Measurements from ENCODE around the gene GALNT10. TPM values are rescaled to one million over a fixed set of nuclear protein-coding genes. Genes with fewer than 3 reads are reported as not detected.

The GALNT10 gene
- total and polyA plus RNA-seq, 2 of the 8 experiments (the other 6 are each of a cell fraction or from before 2014, with no cell fraction given) = 4.6 to 15.5 TPM

DNA sequence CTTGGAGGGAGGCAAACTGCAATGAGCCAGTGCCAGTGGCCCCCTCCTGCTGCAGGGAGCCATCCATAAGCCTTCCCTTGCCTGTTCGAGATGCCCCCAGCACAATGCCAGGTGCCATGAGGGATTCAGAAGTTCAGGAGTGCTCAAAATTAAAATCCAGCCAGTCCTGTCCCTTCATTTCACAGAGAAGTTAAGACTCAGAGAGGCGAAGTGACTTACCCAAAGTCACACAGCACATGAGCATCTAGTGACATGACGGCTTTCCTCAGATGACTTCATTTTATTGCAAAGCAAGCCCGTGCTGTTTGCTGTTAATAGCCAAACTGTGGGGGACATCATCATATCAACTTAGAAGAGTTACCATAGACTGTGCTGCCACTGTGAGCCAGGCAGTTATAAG, 185.9 kb downstream of the GALNT10 start:
- Histone ChIP-seq H3K18ac (ENCODE audit: extremely low read depth, low read length) (no peak overlapping the region), H2BK5ac (ENCODE audit: low read depth, low read length) (no peak overlapping the region), H2BK12ac (ENCODE audit: low read depth, low read length) (no peak overlapping the region), H3K23ac (ENCODE audit: insufficient read length) (no peak overlapping the region), H3K79me1 (ENCODE audit: low read depth, low read length) (no peaks in the 10 kb centered on the region), H2BK15ac (ENCODE audit: low read length) (no peak overlapping the region), H3K23me2 (ENCODE audit: low read depth, low read length) (no peaks in the 10 kb centered on the region), H4K91ac (replicated peaks; ENCODE audit: insufficient read length, low read length) (no peak overlapping the region), H3K4me3 (ENCODE audit: extremely low read depth in 1 of 4, insufficient read depth in 2 of 4, low read depth in 3 of 4, low read length in 4 of 4) (no peak overlapping the region), H3K4ac (replicated peaks; ENCODE audit: insufficient read length, low read depth, low read length) (no peak overlapping the region), H3K36me3 (ENCODE audit: control insufficient read depth in 2 of 4, insufficient read depth in 4 of 4, low read length in 3 of 4) (no peaks in the 10 kb centered on the region), H3K9ac (replicated peaks in 1 of 4; ENCODE audit: extremely low read depth in 1 of 4, low read depth in 3 of 4, low read length in 3 of 4) (no peak overlapping the region), H3K14ac (ENCODE audit: insufficient read length) (no peak overlapping the region), H3K79me2 (ENCODE audit: control insufficient read depth in 1 of 2, insufficient read depth in 2 of 2, low read length in 2 of 2) (no peaks in the 10 kb centered on the region), H3K4me2 (ENCODE audit: insufficient read depth in 1 of 2, low read depth in 2 of 2, low read length in 2 of 2) (no peak overlapping the region), H3K9me3 (ENCODE audit: insufficient read depth in 2 of 2, low read depth in 1 of 2, low read length in 1 of 2) (no peaks in the 10 kb centered on the region), H4K20me1 (replicated peaks in 1 of 2; ENCODE audit: control insufficient read depth in 1 of 2, insufficient read depth in 2 of 2, low read length in 2 of 2) (no peaks in the 10 kb centered on the region), H4K8ac (ENCODE audit: extremely low read depth, insufficient read depth, low read length) (no peak overlapping the region), H2AK5ac (ENCODE audit: low read depth, low read length) (no peak overlapping the region), H3K27me3 (replicated peaks in 1 of 4; ENCODE audit: control insufficient read depth in 3 of 4, extremely low read depth in 1 of 4, insufficient read depth in 3 of 4, low read length in 3 of 4) (no peaks in the 10 kb centered on the region), H3K27ac (ENCODE audit: low read depth, low read length) (no peak overlapping the region), H2BK120ac (replicated peaks; ENCODE audit: low read depth, low read length) (no peak overlapping the region), H3K4me1 (replicated peaks in 1 of 4; ENCODE audit: control insufficient read depth in 3 of 4, insufficient read depth in 4 of 4, low read length in 3 of 4) (no peaks in the 10 kb centered on the region), H2AFZ (ENCODE audit: low read length) (no peak overlapping the region), H2BK20ac (ENCODE audit: low read length) (no peak overlapping the region), H4K5ac (ENCODE audit: insufficient read length, low read depth, low read length) (no peak overlapping the region), H3K56ac (replicated peaks; ENCODE audit: insufficient read length, low read depth, low read length) (no peak overlapping the region)
- ChIA-PET CTCF (ENCODE audit: partially characterized antibody) (no interaction called here), POLR2A (ENCODE audit: partially characterized antibody) (no interaction called here)
- DNase-seq (ENCODE audit: low read depth in 1 of 2, low spot score in 2 of 2) = no peak
- no peak for FAIRE-seq
- 89% methylated on average over 4 of the region's 4 CpGs; no CpG with 5 or more reads in 1 of the 2 experiments for WGBS, 2 experiments (ENCODE audit: extremely low coverage in 1 of 2, insufficient coverage in 1 of 2, insufficient read length in 1 of 2, insufficient replicate concordance in 2 of 2, low coverage in 1 of 2, low lambda C conversion rate in 2 of 2, missing lambda C conversion rate in 1 of 2)
- TF ChIP-seq, protein P1, sequence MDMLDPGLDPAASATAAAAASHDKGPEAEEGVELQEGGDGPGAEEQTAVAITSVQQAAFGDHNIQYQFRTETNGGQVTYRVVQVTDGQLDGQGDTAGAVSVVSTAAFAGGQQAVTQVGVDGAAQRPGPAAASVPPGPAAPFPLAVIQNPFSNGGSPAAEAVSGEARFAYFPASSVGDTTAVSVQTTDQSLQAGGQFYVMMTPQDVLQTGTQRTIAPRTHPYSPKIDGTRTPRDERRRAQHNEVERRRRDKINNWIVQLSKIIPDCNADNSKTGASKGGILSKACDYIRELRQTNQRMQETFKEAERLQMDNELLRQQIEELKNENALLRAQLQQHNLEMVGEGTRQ (IDR thresholded peaks at IDR 0.05; ENCODE audit: low read length) = no peak
- TF ChIP-seq TEAD4 (IDR thresholded peaks at IDR 0.05; ENCODE audit: low read depth, low read length) = no peak
- no peak for TF ChIP-seq TCF12 (IDR thresholded peaks at IDR 0.05; ENCODE audit: low read depth, low read length)
- no peak for TF ChIP-seq CBX5 (IDR thresholded peaks at IDR 0.05; ENCODE audit: low read depth, low read length)
- TF ChIP-seq POLR2A (IDR thresholded peaks at IDR 0.05; ENCODE audit: control extremely low read depth in 1 of 2, low read depth in 2 of 2, low read length in 2 of 2) = no peak
- TF ChIP-seq RNF2 (IDR thresholded peaks at IDR 0.05; ENCODE audit: borderline replicate concordance, low read depth, low read length, missing control alignments, poor library complexity, severe bottlenecking) = no peak
- no peak for TF ChIP-seq SIX5 (IDR thresholded peaks at IDR 0.05; ENCODE audit: low read depth, low read length)
- TF ChIP-seq RAD21 (IDR thresholded peaks at IDR 0.05 in 1 of 2, conservative IDR thresholded peaks at IDR 0.05 in 1 of 2; ENCODE audit: low read depth in 2 of 2, low read length in 2 of 2) = no peak
